Measurements from ENCODE around the gene VPS52. TPM values are rescaled to one million over a fixed set of nuclear protein-coding genes. Genes with fewer than 3 reads are reported as not detected.
"Not testable (repeated sequence)": the region's sequence is repeated elsewhere in the genome, so short reads cannot be mapped to it uniquely, and the experiment has no call there.

The VPS52 gene
- total RNA-seq, 6 donors from 2014 or later: 30.1 to 170 (median 45.8) TPM

DNA sequence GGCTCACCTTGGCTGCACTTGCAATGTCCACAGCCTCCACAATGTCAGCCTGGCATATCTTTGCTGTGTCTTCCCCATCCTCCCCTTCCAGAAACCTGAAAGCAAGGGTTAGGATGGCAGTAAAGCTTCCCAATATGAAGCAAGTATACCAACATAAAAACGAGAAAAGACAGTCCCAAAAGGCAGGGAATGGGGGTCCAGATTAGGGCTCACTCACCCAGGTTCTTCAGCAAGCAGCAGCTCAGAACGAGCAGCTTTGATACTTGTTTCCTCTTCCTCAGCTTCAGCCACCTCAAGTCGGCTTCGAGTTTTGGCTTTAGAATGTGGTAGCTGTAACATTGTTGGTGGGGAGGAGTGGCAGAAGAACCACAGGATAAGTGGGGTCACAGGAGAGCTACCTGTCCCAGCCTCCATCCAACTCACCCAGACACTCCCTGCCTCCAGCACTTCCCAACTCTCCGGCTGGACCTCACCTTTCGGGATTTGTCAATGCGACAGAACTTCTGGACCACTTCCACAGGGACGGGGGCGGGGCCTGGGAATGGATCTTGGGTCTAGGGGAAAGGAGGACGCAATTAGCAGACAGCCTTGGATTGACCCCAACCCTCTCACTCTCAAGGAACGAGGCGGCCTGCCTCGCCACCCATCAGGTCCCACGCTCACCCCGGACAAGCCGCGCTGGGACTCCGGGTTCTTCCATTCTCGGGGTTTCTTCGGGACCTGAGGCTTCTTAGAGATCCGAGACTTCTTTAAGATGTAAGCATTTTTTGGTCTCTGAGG, 16.7 kb upstream of the VPS52 start:
- Histone ChIP-seq H3K27ac (peak overlapping the region; percentile 66 to 84 (median 74)), H3K27me3 (no peaks in the 10 kb centered on the region), H3K9me3 (no peaks in the 10 kb centered on the region), H3K4me1 (peaks cover 17 to 26% (median 22%) of the 10 kb centered on the region in 4 donors), H3K36me3 (peaks cover 16 to 67% (median 39%) of the 10 kb centered on the region in 4 donors), H3K4me3 (peak overlapping the region; percentile 70 to 94 (median 84))
- DNase-seq (peak in 1 of 2 donors; percentile 72), ATAC-seq (ENCODE audit: low FRiP score in 2 of 2) (peak in 1 of 2 donors; percentile 4)
- TF ChIP-seq, protein P1, sequence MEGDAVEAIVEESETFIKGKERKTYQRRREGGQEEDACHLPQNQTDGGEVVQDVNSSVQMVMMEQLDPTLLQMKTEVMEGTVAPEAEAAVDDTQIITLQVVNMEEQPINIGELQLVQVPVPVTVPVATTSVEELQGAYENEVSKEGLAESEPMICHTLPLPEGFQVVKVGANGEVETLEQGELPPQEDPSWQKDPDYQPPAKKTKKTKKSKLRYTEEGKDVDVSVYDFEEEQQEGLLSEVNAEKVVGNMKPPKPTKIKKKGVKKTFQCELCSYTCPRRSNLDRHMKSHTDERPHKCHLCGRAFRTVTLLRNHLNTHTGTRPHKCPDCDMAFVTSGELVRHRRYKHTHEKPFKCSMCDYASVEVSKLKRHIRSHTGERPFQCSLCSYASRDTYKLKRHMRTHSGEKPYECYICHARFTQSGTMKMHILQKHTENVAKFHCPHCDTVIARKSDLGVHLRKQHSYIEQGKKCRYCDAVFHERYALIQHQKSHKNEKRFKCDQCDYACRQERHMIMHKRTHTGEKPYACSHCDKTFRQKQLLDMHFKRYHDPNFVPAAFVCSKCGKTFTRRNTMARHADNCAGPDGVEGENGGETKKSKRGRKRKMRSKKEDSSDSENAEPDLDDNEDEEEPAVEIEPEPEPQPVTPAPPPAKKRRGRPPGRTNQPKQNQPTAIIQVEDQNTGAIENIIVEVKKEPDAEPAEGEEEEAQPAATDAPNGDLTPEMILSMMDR (IDR thresholded peaks at IDR 0.05): peak in 1 of 6 experiments; percentile 9
- TF ChIP-seq POLR2AphosphoS5 (IDR thresholded peaks at IDR 0.05) (no peak), POLR2A (IDR thresholded peaks at IDR 0.05) (no peak)
- WGBS, 2 donors: 10 to 15% methylated on average over 17 to 21 of the region's 21 CpGs

DNA sequence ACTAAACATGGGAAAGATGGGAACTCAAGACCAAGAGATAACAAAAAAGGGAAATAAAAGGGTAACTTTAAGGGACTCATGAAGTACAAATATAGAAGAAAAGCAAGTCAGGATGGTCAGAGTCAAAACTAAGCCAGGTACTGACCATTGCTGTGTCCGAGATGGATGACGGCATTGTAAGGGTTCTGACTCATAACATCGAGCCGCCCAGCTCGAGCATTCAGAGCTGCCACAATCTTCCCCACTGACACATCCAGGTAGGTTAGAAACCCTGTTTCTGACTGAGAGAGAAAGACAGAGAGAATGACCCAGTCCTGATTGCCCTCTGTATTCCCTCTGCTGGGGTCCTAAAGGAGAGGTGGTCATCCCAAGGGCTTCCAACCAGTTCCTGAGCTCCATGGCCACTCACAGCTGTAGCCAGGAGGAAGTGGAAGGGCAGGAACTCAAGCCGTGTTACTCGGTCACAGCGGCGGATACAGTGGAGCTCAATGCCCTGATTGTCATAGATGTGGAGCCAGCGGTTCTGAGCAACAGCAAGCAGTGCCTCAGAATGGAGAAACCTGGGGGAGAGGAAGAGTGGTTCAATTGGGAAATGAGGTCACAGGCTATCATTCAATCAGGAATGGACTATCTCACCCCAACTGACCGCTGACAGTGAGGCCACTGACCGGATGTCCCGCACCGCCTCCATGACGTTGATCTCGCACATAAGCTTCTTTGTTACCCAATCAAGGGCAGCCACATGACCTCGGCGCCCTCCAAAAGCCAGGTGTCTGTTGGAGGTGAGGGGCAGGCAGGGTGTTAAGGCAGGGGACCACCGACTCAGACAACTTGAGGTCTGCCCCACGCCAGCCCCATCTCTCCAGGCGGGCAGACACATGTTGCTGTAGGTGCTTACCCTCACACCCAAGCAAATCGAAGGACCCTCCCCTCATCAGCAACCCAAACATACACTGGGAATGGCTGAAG, 15.6 kb upstream of the VPS52 start:
- no peak for TF ChIP-seq POLR2A (IDR thresholded peaks at IDR 0.05)
- DNase-seq (no peak), ATAC-seq (ENCODE audit: low FRiP score in 2 of 2) (no peak)
- WGBS, 2 donors: 85 to 88% methylated on average over 16 to 22 of the region's 22 CpGs
- no peak overlapping the region for H3K4me3 ChIP-seq
- H3K27ac ChIP-seq: no peak overlapping the region
- no peaks in the 10 kb centered on the region for H3K27me3 ChIP-seq
- H3K9me3 ChIP-seq: no peaks in the 10 kb centered on the region
- peaks cover 10 to 67% (median 36%) of the 10 kb centered on the region in 4 donors for H3K36me3 ChIP-seq
- H3K4me1 ChIP-seq: peaks cover 17 to 26% (median 22%) of the 10 kb centered on the region in 4 donors

DNA sequence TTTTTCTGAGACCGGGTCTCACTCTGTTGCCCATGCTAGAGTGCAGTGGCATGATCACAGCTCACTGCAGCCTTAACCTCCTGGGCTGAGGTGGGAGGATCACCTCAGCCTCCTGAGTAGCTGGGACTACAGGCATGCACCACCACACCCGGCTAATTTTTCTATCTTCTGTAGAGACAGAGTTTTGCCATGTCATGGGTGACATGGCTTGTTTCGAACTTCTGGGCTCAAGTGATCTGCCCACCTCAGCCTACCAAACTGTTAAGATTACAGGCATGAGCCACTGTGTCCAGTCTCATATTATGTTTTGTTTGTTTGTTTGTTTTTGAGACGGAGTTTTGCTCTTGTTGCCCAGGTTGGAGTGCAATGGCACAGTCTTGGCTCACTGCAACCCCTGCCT, 13.5 kb upstream of the VPS52 start:
- H3K27ac ChIP-seq; DNase-seq; H3K4me3 ChIP-seq; H3K9me3 ChIP-seq; ATAC-seq (ENCODE audit: low FRiP score in 2 of 2); H3K27me3 ChIP-seq: not testable (repeated sequence)
- WGBS, 2 donors: 86 to 94% methylated on average over 4 of the region's 4 CpGs
- H3K4me1 ChIP-seq: peaks cover 12 to 18% (median 17%) of the 10 kb centered on the region in 4 donors
- H3K36me3 ChIP-seq: peaks cover 0 to 70% (median 36%) of the 10 kb centered on the region in 4 donors

DNA sequence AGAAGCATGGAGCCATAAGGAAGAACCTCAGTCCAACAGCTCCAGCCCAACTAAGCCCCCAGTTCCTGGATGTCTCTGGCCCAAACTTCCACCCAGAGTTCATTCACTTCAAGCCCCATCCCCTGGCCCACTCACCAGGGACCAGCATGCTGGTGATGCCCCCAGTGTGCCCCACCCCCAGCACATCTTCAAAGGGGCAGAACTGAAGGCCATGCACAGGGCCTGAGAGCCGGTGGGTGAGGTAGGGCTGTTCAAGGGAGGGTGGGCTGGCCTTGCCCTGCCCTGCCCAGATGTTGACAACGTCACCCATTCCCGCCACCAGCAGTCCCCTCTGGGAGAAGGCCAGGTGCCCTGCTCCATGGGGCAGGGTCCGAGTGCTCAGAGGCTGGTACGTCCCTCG, 8.9 kb upstream of the VPS52 start:
- H3K4me1 ChIP-seq: peaks cover 18 to 36% (median 29%) of the 10 kb centered on the region in 4 donors
- WGBS, 2 donors: 93 to 100% methylated on average over 2 to 6 of the region's 6 CpGs
- peaks cover 0 to 79% (median 41%) of the 10 kb centered on the region in 4 donors for H3K36me3 ChIP-seq
- TF ChIP-seq POLR2AphosphoS5 (IDR thresholded peaks at IDR 0.05) (no peak), POLR2A (IDR thresholded peaks at IDR 0.05) (no peak), EP300 (IDR thresholded peaks at IDR 0.05) (no peak)
- TF ChIP-seq, protein P1 (IDR thresholded peaks at IDR 0.05): no peak
- H3K9me3 ChIP-seq: no peaks in the 10 kb centered on the region
- no peak overlapping the region for H3K4me3 ChIP-seq
- ATAC-seq (ENCODE audit: low FRiP score in 2 of 2): no peak
- H3K27me3 ChIP-seq: no peaks in the 10 kb centered on the region
- H3K27ac ChIP-seq: peak overlapping the region in 2 of 4 donors; percentile 6 to 34
- DNase-seq: no peak

DNA sequence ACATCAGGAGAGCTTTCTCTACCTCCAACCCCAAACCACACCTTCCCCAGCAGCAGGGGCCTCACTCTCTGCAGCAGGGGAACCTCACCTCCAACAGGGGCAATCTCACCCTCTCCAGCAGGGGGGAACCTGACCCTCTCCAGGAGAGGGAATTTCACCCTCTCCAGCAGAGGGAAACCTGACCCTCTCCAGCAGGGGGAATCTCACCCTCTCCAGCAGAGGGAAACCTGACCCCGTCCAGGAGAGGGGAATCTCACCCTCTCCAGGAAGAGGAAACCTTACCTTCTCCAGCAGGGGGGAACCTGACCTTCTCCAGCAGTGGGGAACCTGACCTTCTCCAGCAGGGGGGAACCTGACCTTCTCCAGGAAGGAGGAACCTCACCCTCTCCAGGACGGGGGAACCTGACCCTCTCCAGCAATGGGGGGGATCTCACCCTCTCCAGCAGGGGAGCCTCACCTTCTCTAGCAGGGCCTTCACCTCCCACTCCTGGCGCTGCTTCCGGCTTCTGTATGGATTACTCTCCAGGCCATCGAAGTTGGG, 8.4 kb upstream of the VPS52 start:
- Histone ChIP-seq H3K27ac (peak overlapping the region in 1 of 4 donors; percentile 6), H3K27me3 (no peaks in the 10 kb centered on the region), H3K9me3 (no peaks in the 10 kb centered on the region), H3K36me3 (peaks cover 0 to 79% (median 42%) of the 10 kb centered on the region in 4 donors), H3K4me3 (no peak overlapping the region), H3K4me1 (peaks cover 23 to 41% (median 32%) of the 10 kb centered on the region in 4 donors)
- no peak for TF ChIP-seq POLR2AphosphoS5 (IDR thresholded peaks at IDR 0.05)
- TF ChIP-seq, protein P1 (IDR thresholded peaks at IDR 0.05): peak in 3 of 6 experiments; percentile 39 to 57 (median 39)
- ATAC-seq (ENCODE audit: low FRiP score in 2 of 2) (no peak), DNase-seq (no peak)
- 65 to 72% methylated on average over 4 to 5 of the region's 5 CpGs for WGBS, 2 donors
